ENCODE data around the gene EBF4.
A peak's percentile ranks its signal among the peaks of the same experiment; 100 is the strongest.

EBF4 gene

DNA sequence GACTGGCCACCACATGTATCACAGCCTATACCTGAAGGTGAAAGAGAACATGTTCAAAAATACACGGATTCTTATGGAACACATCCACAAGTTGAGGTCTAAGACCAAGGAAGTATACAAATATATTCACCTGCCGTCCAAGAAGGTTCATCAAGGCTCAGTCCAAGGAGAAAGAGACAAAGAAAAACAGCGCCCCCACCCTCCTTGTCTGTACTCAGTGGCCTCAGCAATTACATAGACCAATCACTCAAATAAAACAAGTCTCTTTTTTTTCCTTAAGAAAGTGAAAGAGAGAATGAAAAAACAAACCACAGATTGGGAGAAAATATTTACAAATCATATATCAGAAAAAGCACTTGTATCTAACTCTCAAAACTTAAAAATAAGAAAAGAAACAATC lies 88.4 kb downstream of the EBF4 start:
- H3K36me3 ChIP-seq (ENCODE audit: control insufficient read depth, insufficient read depth, low read length), result no peaks in the 10 kb centered on the region
- H3K27me3 ChIP-seq (ENCODE audit: control insufficient read depth, insufficient read depth, low read length), result no peaks in the 10 kb centered on the region
- no peaks in the 10 kb centered on the region for H3K4me1 ChIP-seq (ENCODE audit: control insufficient read depth, insufficient read depth, low read length)
- no peaks in the 10 kb centered on the region for H3K9me3 ChIP-seq (ENCODE audit: control insufficient read depth, insufficient read depth, low read length)
- no peak overlapping the region for H3K9ac ChIP-seq (ENCODE audit: low read depth, low read length)
- H3K27ac ChIP-seq (ENCODE audit: low read depth, low read length), result no peak overlapping the region
- H3K4me3 ChIP-seq (ENCODE audit: low read depth, low read length), result no peak overlapping the region

DNA sequence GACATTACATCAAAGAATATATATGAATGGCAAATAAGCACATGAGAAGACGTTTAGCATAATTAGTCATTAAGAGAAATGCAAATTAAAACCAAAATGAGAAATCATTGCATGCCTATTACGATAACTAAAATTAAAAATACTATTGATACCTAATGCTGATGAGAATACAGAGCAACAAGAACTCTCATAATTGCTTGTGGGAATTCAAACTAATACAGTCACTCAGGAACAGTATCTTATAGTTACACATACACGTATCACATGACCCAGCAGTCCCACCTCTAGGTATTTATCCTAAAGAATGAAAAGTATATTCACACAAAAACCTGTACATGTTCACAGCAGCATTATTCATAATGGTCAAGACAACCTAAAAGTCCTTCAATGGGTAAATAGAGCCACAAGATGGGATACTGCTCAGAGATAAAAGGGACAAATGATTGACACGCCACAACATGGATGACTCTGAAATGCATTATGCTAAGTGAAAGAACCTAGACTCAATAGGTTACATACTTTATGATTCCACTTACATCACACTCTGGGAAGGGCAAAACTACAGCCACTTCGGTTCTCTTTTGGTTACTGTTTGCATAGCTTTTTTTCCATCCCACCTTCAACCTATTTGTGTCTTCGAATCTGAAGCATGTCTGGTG lies 91.5 kb downstream of the EBF4 start:
- H3K4me3 ChIP-seq (ENCODE audit: low read depth, low read length), result no peak overlapping the region
- H3K4me1 ChIP-seq (ENCODE audit: control insufficient read depth, insufficient read depth, low read length), result no peaks in the 10 kb centered on the region
- no peak overlapping the region for H3K9ac ChIP-seq (ENCODE audit: low read depth, low read length)
- no peaks in the 10 kb centered on the region for H3K9me3 ChIP-seq (ENCODE audit: control insufficient read depth, insufficient read depth, low read length)
- no peaks in the 10 kb centered on the region for H3K36me3 ChIP-seq (ENCODE audit: control insufficient read depth, insufficient read depth, low read length)
- H3K27me3 ChIP-seq (ENCODE audit: control insufficient read depth, insufficient read depth, low read length), result no peaks in the 10 kb centered on the region
- no peak overlapping the region for H3K27ac ChIP-seq (ENCODE audit: low read depth, low read length)

- Histone ChIP-seq H3K27me3 (ENCODE audit: control insufficient read depth, insufficient read depth, low read length) (no peaks in the 10 kb centered on the region), H3K4me1 (ENCODE audit: control insufficient read depth, insufficient read depth, low read length) (no peaks in the 10 kb centered on the region), H3K36me3 (ENCODE audit: control insufficient read depth, insufficient read depth, low read length) (peaks cover 40% of the 10 kb centered on the region), H3K27ac (ENCODE audit: low read depth, low read length) (no peak overlapping the region), H3K4me3 (ENCODE audit: low read depth, low read length) (no peak overlapping the region), H3K9ac (ENCODE audit: low read depth, low read length) (no peak overlapping the region), H3K9me3 (ENCODE audit: control insufficient read depth, insufficient read depth, low read length) (no peaks in the 10 kb centered on the region)
Observed at GRCh38 chr20:2793471-2793870, 100.9 kb downstream of the EBF4 start.

DNA sequence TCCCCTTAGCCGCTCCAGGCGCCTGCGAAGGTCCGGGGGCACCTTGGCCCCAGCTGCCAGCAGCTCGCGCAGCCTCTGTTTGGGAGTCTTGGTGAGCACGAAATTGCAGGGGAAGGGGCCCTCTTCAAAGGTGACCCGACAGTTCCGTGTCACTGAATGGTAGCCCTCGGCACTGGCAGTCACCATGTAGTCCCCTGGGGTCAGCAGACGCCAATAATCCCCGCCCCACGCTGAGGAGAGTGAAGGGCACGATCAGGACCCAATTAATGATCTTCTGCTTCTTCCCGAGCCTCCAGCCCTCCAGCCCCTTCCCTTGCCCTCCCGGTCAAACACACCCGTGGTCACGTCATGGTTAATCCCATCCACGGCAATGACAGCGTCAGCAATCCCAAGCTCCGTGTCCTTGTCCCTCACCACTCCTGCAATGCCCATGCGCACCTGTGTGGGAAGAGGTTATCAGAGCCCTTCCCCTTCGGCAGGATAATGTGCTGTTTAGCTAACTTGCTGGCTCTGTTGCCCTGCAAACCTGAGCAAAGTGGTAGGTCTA lies 101.7 kb downstream of the EBF4 start:
- peaks cover 40% of the 10 kb centered on the region for H3K36me3 ChIP-seq (ENCODE audit: control insufficient read depth, insufficient read depth, low read length)
- 0 out of 2 replicates have a peak, but pooled peaks cover 1% of the 10 kb centered on the region for H3K27me3 ChIP-seq (ENCODE audit: control insufficient read depth, insufficient read depth, low read length)
- H3K9me3 ChIP-seq (ENCODE audit: control insufficient read depth, insufficient read depth, low read length), result no peaks in the 10 kb centered on the region
- H3K9ac ChIP-seq (ENCODE audit: low read depth, low read length), result no peak overlapping the region
- H3K4me1 ChIP-seq (ENCODE audit: control insufficient read depth, insufficient read depth, low read length), result no peaks in the 10 kb centered on the region; the same call in 1 of the 2 replicates
- no peak overlapping the region for H3K4me3 ChIP-seq (ENCODE audit: low read depth, low read length)
- no peak overlapping the region for H3K27ac ChIP-seq (ENCODE audit: low read depth, low read length)

DNA sequence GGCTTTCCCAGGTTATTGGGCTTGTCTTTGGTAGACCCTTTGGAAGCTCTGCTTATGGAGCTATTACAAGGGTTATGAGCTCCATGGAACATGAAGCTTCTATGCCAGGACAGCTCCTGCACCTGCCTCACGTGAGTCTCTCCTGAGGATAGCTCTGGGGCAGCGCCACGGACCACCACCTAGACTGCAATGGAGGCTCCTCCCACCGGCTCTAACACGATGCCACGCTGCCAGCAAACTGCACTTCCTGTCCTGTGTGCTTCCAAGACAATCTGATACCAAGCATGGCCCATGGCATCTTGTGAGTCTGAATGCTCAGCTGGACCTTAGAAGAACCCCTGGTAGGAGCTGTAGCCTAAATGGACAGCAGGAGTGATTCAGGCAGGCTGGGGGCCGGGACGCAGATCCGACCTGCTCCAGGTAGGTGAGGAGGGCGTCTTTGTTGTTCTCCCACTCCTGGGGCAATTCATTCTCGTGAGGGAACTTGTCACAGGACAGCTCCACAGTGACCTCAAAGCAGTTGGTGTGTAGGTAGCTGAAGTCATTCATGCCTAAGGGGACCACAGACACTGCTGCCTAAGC lies 102.4 kb downstream of the EBF4 start:
- Histone ChIP-seq H3K4me3 (ENCODE audit: low read depth, low read length) (no peak overlapping the region), H3K9me3 (ENCODE audit: control insufficient read depth, insufficient read depth, low read length) (no peaks in the 10 kb centered on the region), H3K9ac (ENCODE audit: low read depth, low read length) (no peak overlapping the region), H3K4me1 (ENCODE audit: control insufficient read depth, insufficient read depth, low read length) (peaks cover 5% of the 10 kb centered on the region; the same call in 1 of the 2 replicates), H3K27ac (ENCODE audit: low read depth, low read length) (no peak overlapping the region), H3K36me3 (ENCODE audit: control insufficient read depth, insufficient read depth, low read length) (peaks cover 40% of the 10 kb centered on the region), H3K27me3 (ENCODE audit: control insufficient read depth, insufficient read depth, low read length) (0 out of 2 replicates have a peak, but pooled peaks cover 6% of the 10 kb centered on the region)

- Histone ChIP-seq H3K4me3 (ENCODE audit: low read depth, low read length) (no peak overlapping the region), H3K9me3 (ENCODE audit: control insufficient read depth, insufficient read depth, low read length) (no peaks in the 10 kb centered on the region), H3K4me1 (ENCODE audit: control insufficient read depth, insufficient read depth, low read length) (peaks cover 5% of the 10 kb centered on the region; the same call in 1 of the 2 replicates), H3K36me3 (ENCODE audit: control insufficient read depth, insufficient read depth, low read length) (peaks cover 40% of the 10 kb centered on the region), H3K27ac (ENCODE audit: low read depth, low read length) (no peak overlapping the region), H3K27me3 (ENCODE audit: control insufficient read depth, insufficient read depth, low read length) (0 out of 2 replicates have a peak, but pooled peaks cover 10% of the 10 kb centered on the region), H3K9ac (ENCODE audit: low read depth, low read length) (no peak overlapping the region)
Observed at GRCh38 chr20:2795451-2795850, 102.9 kb downstream of the EBF4 start.

GRCh38 chr20:2796011-2796660 lies 103.6 kb downstream of the EBF4 start:
- Histone ChIP-seq H3K36me3 (ENCODE audit: control insufficient read depth, insufficient read depth, low read length) (peaks cover 40% of the 10 kb centered on the region), H3K9ac (ENCODE audit: low read depth, low read length) (no peak overlapping the region), H3K27ac (ENCODE audit: low read depth, low read length) (no peak overlapping the region), H3K27me3 (ENCODE audit: control insufficient read depth, insufficient read depth, low read length) (peaks cover 16% of the 10 kb centered on the region), H3K9me3 (ENCODE audit: control insufficient read depth, insufficient read depth, low read length) (no peaks in the 10 kb centered on the region), H3K4me1 (ENCODE audit: control insufficient read depth, insufficient read depth, low read length) (peaks cover 9% of the 10 kb centered on the region; the same call in 1 of the 2 replicates), H3K4me3 (ENCODE audit: low read depth, low read length) (no peak overlapping the region)

GRCh38 chr20:2797136-2797983 lies 104.8 kb downstream of the EBF4 start:
- Histone ChIP-seq H3K4me3 (ENCODE audit: low read depth, low read length) (no peak overlapping the region), H3K36me3 (ENCODE audit: control insufficient read depth, insufficient read depth, low read length) (peaks cover 40% of the 10 kb centered on the region), H3K4me1 (ENCODE audit: control insufficient read depth, insufficient read depth, low read length) (peaks cover 13% of the 10 kb centered on the region; the same call in 1 of the 2 replicates), H3K27ac (ENCODE audit: low read depth, low read length) (no peak overlapping the region), H3K9ac (ENCODE audit: low read depth, low read length) (no peak overlapping the region), H3K9me3 (ENCODE audit: control insufficient read depth, insufficient read depth, low read length) (no peaks in the 10 kb centered on the region), H3K27me3 (ENCODE audit: control insufficient read depth, insufficient read depth, low read length) (peaks cover 28% of the 10 kb centered on the region)

DNA sequence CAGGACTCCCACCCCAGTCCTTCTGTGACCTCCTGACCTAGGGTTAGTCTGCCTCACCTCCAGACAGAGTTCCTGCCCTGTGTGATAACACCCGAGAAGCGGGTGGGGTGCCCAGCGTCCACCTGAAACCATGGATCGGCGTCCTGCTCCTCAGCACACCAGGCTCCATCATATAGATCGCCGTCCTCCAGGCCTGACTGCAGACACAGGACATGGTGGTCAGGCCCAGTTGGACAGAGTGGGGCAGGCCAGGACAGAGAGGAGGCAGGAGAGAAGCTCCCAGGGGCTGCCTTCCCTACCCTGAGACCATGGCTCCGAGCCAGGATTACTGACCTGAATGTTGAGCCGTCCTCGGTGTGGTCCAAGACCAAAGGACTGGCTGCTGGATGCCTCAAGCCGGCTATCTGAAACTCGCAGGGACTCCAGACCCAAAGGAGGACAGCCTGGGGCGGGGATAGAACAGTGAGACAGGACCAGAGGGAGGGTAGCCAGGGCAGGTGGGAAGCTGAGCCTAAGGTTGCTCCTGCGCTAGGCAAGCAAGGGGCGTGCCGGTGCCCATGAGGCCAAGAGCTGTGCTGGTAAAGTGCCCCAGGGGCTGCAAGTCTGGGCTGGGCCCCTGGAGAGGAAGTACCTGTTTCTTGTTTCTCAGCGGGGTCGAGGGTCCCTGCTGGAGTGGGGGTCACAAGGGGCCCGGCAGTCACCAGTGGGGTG lies 105.7 kb downstream of the EBF4 start:
- Histone ChIP-seq H3K27ac (ENCODE audit: low read depth, low read length) (peak overlapping the region; percentile 2), H3K9ac (ENCODE audit: low read depth, low read length) (no peak overlapping the region), H3K9me3 (ENCODE audit: control insufficient read depth, insufficient read depth, low read length) (no peaks in the 10 kb centered on the region), H3K36me3 (ENCODE audit: control insufficient read depth, insufficient read depth, low read length) (peaks cover 40% of the 10 kb centered on the region), H3K4me3 (ENCODE audit: low read depth, low read length) (no peak overlapping the region), H3K27me3 (ENCODE audit: control insufficient read depth, insufficient read depth, low read length) (peaks cover 37% of the 10 kb centered on the region), H3K4me1 (ENCODE audit: control insufficient read depth, insufficient read depth, low read length) (peaks cover 13% of the 10 kb centered on the region; the same call in 1 of the 2 replicates)

DNA sequence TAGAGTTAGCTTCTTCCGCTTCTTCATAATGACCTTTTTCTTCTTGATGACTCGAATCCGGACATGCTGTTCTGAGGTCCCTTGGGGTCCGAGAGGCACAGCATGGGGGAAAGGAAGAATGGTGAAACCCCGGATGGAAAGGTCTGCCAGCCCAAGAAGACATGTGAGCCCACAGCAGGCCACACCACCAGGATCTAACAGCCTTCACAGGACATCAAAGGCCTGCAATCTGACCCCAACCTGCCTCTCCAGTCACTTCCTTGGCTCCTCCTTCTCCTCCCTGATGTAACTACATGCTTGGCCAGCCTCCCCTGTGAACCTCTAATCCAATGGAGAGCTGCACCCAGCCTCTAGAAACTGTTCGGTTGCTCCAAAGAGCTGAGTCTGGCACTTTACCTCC lies 106.2 kb downstream of the EBF4 start:
- Histone ChIP-seq H3K9ac (ENCODE audit: low read depth, low read length) (no peak overlapping the region), H3K36me3 (ENCODE audit: control insufficient read depth, insufficient read depth, low read length) (peaks cover 40% of the 10 kb centered on the region)

More for the DNA sequence above, 106.2 kb downstream of the EBF4 start:
- Histone ChIP-seq H3K9me3 (ENCODE audit: control insufficient read depth, insufficient read depth, low read length) (no peaks in the 10 kb centered on the region), H3K4me3 (ENCODE audit: low read depth, low read length) (peak overlapping the region; percentile 96; the same call in 1 of the 2 replicates), H3K27ac (ENCODE audit: low read depth, low read length) (peak overlapping the region; percentile 2), H3K27me3 (ENCODE audit: control insufficient read depth, insufficient read depth, low read length) (peaks cover 43% of the 10 kb centered on the region), H3K4me1 (ENCODE audit: control insufficient read depth, insufficient read depth, low read length) (peaks cover 13% of the 10 kb centered on the region; the same call in 1 of the 2 replicates)

Data from HUES48 (cell line).